Breast epithelium (tissue), 3 donors: ENCODE measurements around the gene CCNF.

Experiments used
- CTCF ChIP-seq, 3 donors: fragments of 450-650 bp; IDR thresholded peaks; one replicate each; pipeline ENCODE4 v1.5.1; 2016 to 2017; ENCODE audit warnings: antibody characterized with exemption in 3 of 3, mild to moderate bottlenecking in 3 of 3, moderate library complexity in 3 of 3
- POLR2A ChIP-seq: fragments of 450-650 bp; IDR thresholded peaks from one replicate; pipeline ENCODE4 v1.6.1; 2016; ENCODE audit warnings: antibody characterized with exemption, mild to moderate bottlenecking, moderate library complexity
- POLR2AphosphoS5 ChIP-seq, 3 donors: sonication (generic); formaldehyde crosslinking; IDR thresholded peaks; one replicate each; pipeline ENCODE4 v1.6.1; 2017; ENCODE audit warnings: antibody characterized with exemption in 3 of 3

GRCh38 chr16:2497695-2498484 lies 68.6 kb downstream of the CCNF start:
- TF ChIP-seq CTCF (IDR thresholded peaks at IDR 0.05) (no peak), POLR2A (no peak), POLR2AphosphoS5 (IDR thresholded peaks at IDR 0.05) (no peak)
